Activated naive CD8-positive, alpha-beta T cell (primary cell): ENCODE measurements around the gene SORCS2.

Experiments used
- H3K27ac Mint-ChIP-seq: one replicate; pipeline ENCODE4 v1.8.0; 2021; ENCODE audit warnings: mixed read lengths
- H3K27me3 Mint-ChIP-seq: one replicate; pipeline ENCODE4 v1.8.0; 2021; ENCODE audit warnings: mixed read lengths
- H3K36me3 Mint-ChIP-seq: one replicate; pipeline ENCODE4 v1.8.0; 2021; ENCODE audit warnings: mixed read lengths
- H3K4me1 Mint-ChIP-seq: one replicate; pipeline ENCODE4 v1.8.0; 2021; ENCODE audit warnings: low read depth, mixed read lengths
- H3K4me3 Mint-ChIP-seq: one replicate; pipeline ENCODE4 v1.8.0; 2021; ENCODE audit warnings: mild to moderate bottlenecking, mixed read lengths
- H3K9me3 Mint-ChIP-seq: one replicate; pipeline ENCODE4 v1.8.0; 2021; ENCODE audit warnings: low read depth, mixed read lengths

SORCS2 gene

DNA sequence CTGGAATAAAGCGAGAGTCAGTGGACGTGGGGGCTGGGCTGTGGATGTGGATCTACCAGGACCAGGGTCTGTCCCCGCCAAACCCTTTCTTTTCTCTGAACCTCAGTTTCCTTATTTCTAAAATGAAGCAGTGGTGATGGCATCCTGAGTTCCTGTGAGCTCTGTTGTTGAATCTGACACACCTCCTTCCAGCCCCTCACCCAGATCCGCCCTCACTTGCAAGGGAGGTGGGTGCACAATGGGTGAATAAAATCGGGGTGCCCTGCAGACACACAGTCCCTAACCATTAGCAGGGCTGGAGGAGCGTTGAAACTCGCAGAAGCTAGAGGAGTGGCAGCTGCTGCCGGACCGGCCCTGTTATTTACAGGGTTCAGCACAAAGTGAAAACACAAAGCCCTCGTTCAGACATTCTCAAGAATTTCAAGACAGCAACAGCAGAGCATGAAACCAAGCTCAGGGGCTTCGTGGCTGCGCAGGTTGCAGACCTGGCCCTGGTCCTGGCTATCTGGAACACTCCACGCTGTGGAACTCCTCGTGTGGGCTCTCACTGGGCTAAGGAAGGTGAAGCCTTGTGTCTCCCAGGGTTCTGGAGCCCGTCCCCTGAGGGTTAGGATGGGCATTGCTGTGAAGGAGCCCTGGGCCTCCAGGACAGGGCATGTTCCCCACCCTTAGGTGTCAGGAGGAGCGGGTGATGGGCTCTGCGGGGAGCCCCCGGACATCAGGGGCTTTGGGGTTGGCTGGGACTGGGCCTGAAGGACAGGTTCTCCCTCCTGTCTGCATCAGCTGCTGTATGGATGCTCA, 199.5 kb downstream of the SORCS2 start:
- Mint-ChIP-seq H3K9me3 (no peaks in the 10 kb centered on the region), H3K27ac (no peak overlapping the region), H3K4me1 (no peaks in the 10 kb centered on the region), H3K4me3 (no peak overlapping the region), H3K27me3 (peaks cover 1% of the 10 kb centered on the region), H3K36me3 (no peaks in the 10 kb centered on the region)

- Mint-ChIP-seq H3K27me3 (peaks cover 1% of the 10 kb centered on the region), H3K4me1 (no peaks in the 10 kb centered on the region), H3K36me3 (no peaks in the 10 kb centered on the region), H3K4me3 (no peak overlapping the region), H3K27ac (no peak overlapping the region), H3K9me3 (no peaks in the 10 kb centered on the region)
Observed at GRCh38 chr4:7392438-7393421, 200.4 kb downstream of the SORCS2 start.

- Mint-ChIP-seq H3K36me3 (no peaks in the 10 kb centered on the region), H3K9me3 (no peaks in the 10 kb centered on the region), H3K27me3 (peaks cover 3% of the 10 kb centered on the region), H3K4me1 (no peaks in the 10 kb centered on the region), H3K27ac (no peak overlapping the region), H3K4me3 (no peak overlapping the region)
Observed at GRCh38 chr4:7393601-7394575, 201.6 kb downstream of the SORCS2 start.

DNA sequence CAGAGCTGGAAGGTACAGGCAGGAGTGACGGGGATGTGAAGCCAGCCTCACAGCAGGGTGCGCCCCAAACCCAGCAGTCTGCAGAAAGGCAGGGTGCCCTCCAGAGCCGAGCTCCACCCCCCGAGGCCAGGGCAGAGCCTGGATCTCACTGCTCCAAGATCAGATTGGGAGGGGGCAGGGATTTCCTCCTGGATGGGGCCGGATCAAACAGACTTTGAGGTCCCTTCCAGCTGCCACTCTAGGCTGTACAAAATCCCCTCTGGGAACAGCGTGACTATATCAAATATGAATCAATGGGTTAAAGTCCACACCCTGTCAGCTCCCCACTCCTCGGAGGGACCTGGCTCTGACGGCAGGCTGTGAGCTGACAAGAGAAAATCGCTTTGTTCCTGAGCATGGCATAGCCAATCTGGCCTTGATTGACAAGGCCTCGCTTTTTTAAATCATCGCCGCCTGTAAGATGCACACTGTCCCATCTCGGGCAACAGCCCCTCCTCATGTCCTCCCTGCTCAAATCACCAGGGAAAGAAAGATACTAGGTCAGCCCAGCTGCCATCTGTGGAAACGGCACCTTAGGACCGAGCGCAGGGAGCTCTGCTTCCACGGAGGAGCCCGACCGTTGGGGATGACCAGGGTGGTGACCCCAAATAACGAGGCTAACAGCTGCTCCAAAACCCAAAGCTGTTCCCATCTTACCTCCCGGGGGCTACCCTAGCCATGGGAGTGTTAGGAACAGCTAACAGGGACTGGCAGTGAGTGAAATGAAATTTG, 202.5 kb downstream of the SORCS2 start:
- H3K4me3 Mint-ChIP-seq: no peak overlapping the region
- H3K27me3 Mint-ChIP-seq: peaks cover 3% of the 10 kb centered on the region
- H3K4me1 Mint-ChIP-seq: no peaks in the 10 kb centered on the region
- H3K9me3 Mint-ChIP-seq: no peaks in the 10 kb centered on the region
- H3K27ac Mint-ChIP-seq: no peak overlapping the region
- H3K36me3 Mint-ChIP-seq: no peaks in the 10 kb centered on the region

- H3K36me3 Mint-ChIP-seq: no peaks in the 10 kb centered on the region
- no peaks in the 10 kb centered on the region for H3K9me3 Mint-ChIP-seq
- H3K4me1 Mint-ChIP-seq: no peaks in the 10 kb centered on the region
- no peak overlapping the region for H3K27ac Mint-ChIP-seq
- peaks cover 3% of the 10 kb centered on the region for H3K27me3 Mint-ChIP-seq
- no peak overlapping the region for H3K4me3 Mint-ChIP-seq
Observed at GRCh38 chr4:7395645-7396044, 203.3 kb downstream of the SORCS2 start.

- H3K27ac Mint-ChIP-seq: no peak overlapping the region
- H3K4me1 Mint-ChIP-seq: no peaks in the 10 kb centered on the region
- H3K36me3 Mint-ChIP-seq: no peaks in the 10 kb centered on the region
- no peak overlapping the region for H3K4me3 Mint-ChIP-seq
- no peaks in the 10 kb centered on the region for H3K9me3 Mint-ChIP-seq
- H3K27me3 Mint-ChIP-seq: peaks cover 3% of the 10 kb centered on the region
Observed at GRCh38 chr4:7396186-7396910, 204.0 kb downstream of the SORCS2 start.

DNA sequence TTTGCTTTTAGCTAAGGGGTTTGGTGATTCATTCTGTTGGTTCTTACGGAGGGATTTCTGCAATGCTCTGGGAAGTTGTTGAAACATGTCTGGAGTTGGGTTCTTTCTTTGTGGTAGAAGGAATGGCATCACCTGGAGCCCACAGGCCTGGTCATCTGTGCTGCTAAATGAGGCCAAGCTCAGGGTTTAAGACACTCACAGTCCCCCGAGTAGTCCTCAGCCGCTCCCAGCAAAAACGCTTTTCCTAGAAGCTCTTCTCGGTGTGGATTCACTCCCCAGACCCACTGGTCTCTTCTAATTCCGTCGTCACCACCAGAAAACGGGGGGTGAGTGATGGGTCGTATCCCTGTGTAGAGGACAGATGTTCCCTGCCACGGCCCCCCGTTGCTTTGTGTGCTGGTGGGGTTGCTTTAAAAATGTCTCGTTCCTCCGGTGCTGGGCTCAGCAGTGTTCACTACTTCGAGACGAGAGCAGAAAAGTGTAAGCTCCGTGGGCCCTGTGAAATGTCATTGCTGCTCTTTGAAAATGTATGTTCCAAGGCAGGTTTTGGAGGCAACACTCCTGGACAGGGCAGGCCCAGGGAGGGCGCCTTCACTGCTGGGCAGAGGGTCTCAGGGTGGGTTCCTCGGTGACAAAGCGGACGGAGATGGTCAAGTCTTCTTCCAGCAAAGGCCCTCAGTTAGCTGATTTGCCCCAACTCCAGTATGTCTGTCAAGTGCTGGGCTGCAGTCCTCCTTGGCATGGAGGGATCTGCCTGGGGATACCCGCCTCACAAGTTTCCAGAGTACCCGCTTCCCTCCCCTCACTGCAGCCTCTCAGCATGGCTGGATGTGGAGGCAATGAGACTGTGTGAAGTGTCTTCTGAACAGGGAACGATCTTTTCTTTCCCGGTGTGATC, 205.1 kb downstream of the SORCS2 start:
- H3K36me3 Mint-ChIP-seq: no peaks in the 10 kb centered on the region
- no peak overlapping the region for H3K27ac Mint-ChIP-seq
- peaks cover 3% of the 10 kb centered on the region for H3K27me3 Mint-ChIP-seq
- no peaks in the 10 kb centered on the region for H3K9me3 Mint-ChIP-seq
- no peaks in the 10 kb centered on the region for H3K4me1 Mint-ChIP-seq
- no peak overlapping the region for H3K4me3 Mint-ChIP-seq

DNA sequence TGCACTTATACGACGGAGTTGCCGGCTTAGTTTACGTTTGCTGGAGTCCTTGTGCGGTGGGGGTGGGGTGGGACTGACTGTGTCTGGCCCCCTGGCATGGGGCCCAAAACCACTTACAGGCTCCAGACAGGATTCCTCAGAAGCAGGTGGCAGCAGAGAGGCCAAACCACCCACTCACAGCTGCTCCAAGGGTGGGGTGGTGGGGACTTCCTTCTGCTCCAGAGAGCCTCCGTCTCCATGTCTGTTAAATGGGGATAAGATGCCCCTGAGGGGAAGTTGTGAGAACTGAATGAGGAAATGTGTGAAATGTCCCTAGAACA, 205.7 kb downstream of the SORCS2 start:
- peaks cover 3% of the 10 kb centered on the region for H3K27me3 Mint-ChIP-seq
- H3K27ac Mint-ChIP-seq: no peak overlapping the region
- H3K36me3 Mint-ChIP-seq: no peaks in the 10 kb centered on the region
- no peaks in the 10 kb centered on the region for H3K4me1 Mint-ChIP-seq
- no peaks in the 10 kb centered on the region for H3K9me3 Mint-ChIP-seq
- H3K4me3 Mint-ChIP-seq: no peak overlapping the region

GRCh38 chr4:7398788-7399439, 206.6 kb downstream of the SORCS2 start:
- peaks cover 3% of the 10 kb centered on the region for H3K27me3 Mint-ChIP-seq
- H3K4me3 Mint-ChIP-seq: no peak overlapping the region
- H3K27ac Mint-ChIP-seq: no peak overlapping the region
- no peaks in the 10 kb centered on the region for H3K4me1 Mint-ChIP-seq
- H3K9me3 Mint-ChIP-seq: peaks cover under 1% of the 10 kb centered on the region
- H3K36me3 Mint-ChIP-seq: no peaks in the 10 kb centered on the region

GRCh38 chr4:7399440-7400234, 207.3 kb downstream of the SORCS2 start:
- H3K36me3 Mint-ChIP-seq: no peaks in the 10 kb centered on the region
- no peak overlapping the region for H3K27ac Mint-ChIP-seq
- peaks cover 6% of the 10 kb centered on the region for H3K27me3 Mint-ChIP-seq
- peaks cover 7% of the 10 kb centered on the region for H3K9me3 Mint-ChIP-seq
- H3K4me1 Mint-ChIP-seq: no peaks in the 10 kb centered on the region
- no peak overlapping the region for H3K4me3 Mint-ChIP-seq

DNA sequence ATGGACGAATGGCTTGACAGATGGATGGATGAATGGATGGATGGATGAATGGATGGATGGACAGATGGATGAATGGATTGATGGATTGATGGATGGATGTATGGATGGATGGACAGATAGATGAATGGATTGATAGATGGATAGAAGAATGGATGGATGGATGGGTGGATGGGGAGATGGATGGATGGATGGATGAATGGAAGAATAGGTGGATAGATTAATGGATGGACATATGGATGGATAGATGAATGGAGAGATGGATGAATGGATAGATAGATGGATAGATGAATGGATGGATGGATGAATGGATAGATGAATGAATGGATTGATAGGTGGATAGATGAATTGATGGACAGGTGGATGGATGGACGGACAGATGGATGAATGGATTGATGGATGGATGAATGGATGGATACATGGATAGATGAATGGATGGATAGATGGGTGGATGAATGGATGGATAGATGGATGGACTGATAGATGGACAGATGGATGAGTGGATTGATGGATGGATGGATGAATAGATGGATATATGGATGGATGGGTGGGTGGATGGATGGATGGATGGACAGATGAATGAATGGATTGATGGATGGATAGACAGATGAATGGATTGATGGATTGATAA, 208.4 kb downstream of the SORCS2 start:
- Mint-ChIP-seq H3K4me3 (no peak overlapping the region), H3K27me3 (peaks cover 6% of the 10 kb centered on the region), H3K27ac (no peak overlapping the region), H3K9me3 (peaks cover 15% of the 10 kb centered on the region), H3K36me3 (no peaks in the 10 kb centered on the region), H3K4me1 (no peaks in the 10 kb centered on the region)
